ENCODE data around the gene SPSB4.
"Not testable (repeated sequence)": the region's sequence is repeated elsewhere in the genome, so short reads cannot be mapped to it uniquely, and the experiment has no call there.

The SPSB4 gene

GRCh38 chr3:141015481-141015880 lies 35.7 kb upstream of the SPSB4 start:
- no peak for DNase-seq (ENCODE audit: low read depth, low spot score)
- TF ChIP-seq CTCF (IDR thresholded peaks at IDR 0.05; ENCODE audit: low read depth, low read length) = no peak
- in situ Hi-C loops (cut with HindIII; ENCODE audit: low sequenced_read_pairs) = no loop called here
- H3K4me3 ChIP-seq (ENCODE audit: low read depth, low read length) = no peak overlapping the region

- in situ Hi-C loops (cut with HindIII; ENCODE audit: low sequenced_read_pairs); H3K4me3 ChIP-seq (ENCODE audit: low read depth, low read length); DNase-seq (ENCODE audit: low read depth, low spot score): not testable (repeated sequence)
Measured at GRCh38 chr3:141017366-141018322, 33.5 kb upstream of the SPSB4 start.

GRCh38 chr3:141019244-141019643 lies 31.9 kb upstream of the SPSB4 start:
- no peak for TF ChIP-seq CTCF (IDR thresholded peaks at IDR 0.05; ENCODE audit: low read depth, low read length)
- in situ Hi-C loops (cut with HindIII; ENCODE audit: low sequenced_read_pairs) = no loop called here
- DNase-seq (ENCODE audit: low read depth, low spot score) = no peak
- no peak overlapping the region for H3K4me3 ChIP-seq (ENCODE audit: low read depth, low read length)

GRCh38 chr3:141020143-141020830 lies 30.9 kb upstream of the SPSB4 start:
- peak; percentile 21 for DNase-seq (ENCODE audit: low read depth, low spot score)
- no peak for TF ChIP-seq CTCF (IDR thresholded peaks at IDR 0.05; ENCODE audit: low read depth, low read length)
- no peak overlapping the region for H3K4me3 ChIP-seq (ENCODE audit: low read depth, low read length)
- in situ Hi-C loops (cut with HindIII; ENCODE audit: low sequenced_read_pairs) = no loop called here

GRCh38 chr3:141021261-141021660 lies 29.9 kb upstream of the SPSB4 start:
- in situ Hi-C loops (cut with HindIII; ENCODE audit: low sequenced_read_pairs) = no loop called here
- H3K4me3 ChIP-seq (ENCODE audit: low read depth, low read length) = no peak overlapping the region
- peak; percentile 34 for DNase-seq (ENCODE audit: low read depth, low spot score)
- TF ChIP-seq CTCF (IDR thresholded peaks at IDR 0.05; ENCODE audit: low read depth, low read length) = no peak

DNA sequence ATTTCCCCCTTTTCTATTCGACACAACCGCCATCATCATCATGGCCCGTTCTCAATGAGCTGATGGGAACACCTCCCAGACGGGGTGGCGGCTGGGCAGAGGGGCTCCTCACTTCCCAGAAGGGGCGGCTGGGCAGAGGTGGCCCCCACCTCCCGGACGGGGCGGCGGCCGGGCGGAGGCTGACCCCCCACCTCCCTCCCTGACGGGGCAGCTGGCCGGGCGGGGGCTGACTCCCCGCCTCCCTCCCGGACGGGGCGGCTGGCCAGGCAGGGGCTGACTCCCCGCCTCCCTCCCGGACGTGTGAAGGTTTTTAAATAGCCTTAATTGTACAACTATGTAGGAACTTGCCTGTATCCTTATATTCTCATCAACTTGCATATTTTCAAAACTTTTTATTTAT lies 20.9 kb upstream of the SPSB4 start:
- no peak overlapping the region for H3K4me3 ChIP-seq (ENCODE audit: low read depth, low read length)
- no peak for DNase-seq (ENCODE audit: low read depth, low spot score)
- in situ Hi-C loops (cut with HindIII; ENCODE audit: low sequenced_read_pairs) = no loop called here
- TF ChIP-seq CTCF (IDR thresholded peaks at IDR 0.05; ENCODE audit: low read depth, low read length) = no peak

DNA sequence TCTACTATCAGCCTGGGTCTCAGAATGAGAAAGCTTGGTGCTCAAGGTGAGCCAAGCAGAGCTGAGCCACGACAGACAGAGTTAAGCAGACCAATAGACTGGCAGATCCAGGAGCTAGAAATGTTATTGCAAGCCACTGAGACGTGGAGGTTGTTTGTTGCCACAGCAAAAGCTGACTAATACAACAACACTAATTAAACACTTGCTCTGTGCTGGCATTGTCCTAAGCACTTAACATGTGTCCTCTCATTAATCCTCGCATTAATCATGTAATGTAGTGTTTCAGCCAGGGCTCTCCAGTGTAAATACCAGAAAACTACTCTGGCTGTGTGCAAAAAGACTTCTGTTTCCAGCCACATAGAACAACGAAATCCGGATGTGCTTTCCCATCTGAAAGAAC lies 11.6 kb upstream of the SPSB4 start:
- TF ChIP-seq CTCF (IDR thresholded peaks at IDR 0.05; ENCODE audit: low read depth, low read length) = no peak
- in situ Hi-C loops (cut with HindIII; ENCODE audit: low sequenced_read_pairs) = no loop called here
- no peak for DNase-seq (ENCODE audit: low read depth, low spot score)
- H3K4me3 ChIP-seq (ENCODE audit: low read depth, low read length) = no peak overlapping the region

Data from astrocyte of the spinal cord (primary cell).